ENCODE data around the gene PIH1D1.

PIH1D1 gene

DNA sequence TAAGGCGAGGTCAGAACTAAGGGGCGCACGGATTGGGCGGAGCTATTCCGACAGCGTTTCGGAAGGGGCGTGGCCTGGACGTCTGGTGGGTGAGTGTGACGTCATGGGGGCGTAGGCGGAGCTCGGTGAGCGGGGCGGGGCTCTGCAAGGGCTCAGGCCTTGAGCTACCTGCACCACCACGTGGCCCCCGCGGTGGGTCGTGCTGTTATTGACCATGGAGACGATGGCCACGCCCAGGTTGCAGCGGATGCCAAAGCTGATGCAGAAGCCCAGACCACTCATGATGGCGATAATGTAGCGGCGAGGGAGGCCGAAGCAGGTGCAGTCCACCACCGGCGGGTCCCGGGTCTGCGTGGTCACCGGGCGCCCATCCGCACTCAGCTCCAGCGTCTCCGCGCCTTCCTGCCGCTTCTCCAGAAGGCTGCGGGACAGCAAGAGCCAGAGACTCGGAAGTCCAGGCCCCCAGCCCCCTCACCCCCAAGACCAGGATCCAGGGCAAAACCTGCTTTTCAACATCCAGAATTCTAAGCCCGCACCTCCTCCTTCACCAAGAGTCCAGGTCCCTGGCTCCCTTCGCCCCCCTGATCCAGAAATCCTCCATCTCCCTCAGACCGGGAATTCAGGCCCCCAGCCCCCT is 15.1 kb downstream of the PIH1D1 start:
- in situ Hi-C loops (cut with MboI; ENCODE audit: low sequenced_read_pairs), result no loop called here

DNA sequence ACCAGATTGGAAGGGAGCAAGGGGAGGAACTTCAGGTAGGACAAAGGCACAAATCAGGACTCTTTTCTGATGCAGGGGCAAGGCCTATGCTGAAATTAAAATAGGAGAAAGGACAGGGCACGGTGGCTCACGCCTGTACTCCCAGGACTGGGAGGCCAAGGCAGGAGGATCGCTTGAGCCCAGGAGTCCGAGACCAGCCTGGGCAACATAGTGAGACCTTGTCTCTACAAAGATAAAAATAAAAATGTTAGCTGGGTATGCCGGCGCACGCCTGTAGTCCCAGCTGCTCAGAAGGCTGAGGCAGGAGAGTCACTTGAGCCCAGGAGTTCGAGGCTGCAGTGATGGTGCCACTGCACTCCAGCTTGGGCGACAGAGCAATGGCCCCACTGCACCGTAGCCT is 15.9 kb downstream of the PIH1D1 start:
- in situ Hi-C loops (cut with MboI; ENCODE audit: low sequenced_read_pairs), result no loop called here

DNA sequence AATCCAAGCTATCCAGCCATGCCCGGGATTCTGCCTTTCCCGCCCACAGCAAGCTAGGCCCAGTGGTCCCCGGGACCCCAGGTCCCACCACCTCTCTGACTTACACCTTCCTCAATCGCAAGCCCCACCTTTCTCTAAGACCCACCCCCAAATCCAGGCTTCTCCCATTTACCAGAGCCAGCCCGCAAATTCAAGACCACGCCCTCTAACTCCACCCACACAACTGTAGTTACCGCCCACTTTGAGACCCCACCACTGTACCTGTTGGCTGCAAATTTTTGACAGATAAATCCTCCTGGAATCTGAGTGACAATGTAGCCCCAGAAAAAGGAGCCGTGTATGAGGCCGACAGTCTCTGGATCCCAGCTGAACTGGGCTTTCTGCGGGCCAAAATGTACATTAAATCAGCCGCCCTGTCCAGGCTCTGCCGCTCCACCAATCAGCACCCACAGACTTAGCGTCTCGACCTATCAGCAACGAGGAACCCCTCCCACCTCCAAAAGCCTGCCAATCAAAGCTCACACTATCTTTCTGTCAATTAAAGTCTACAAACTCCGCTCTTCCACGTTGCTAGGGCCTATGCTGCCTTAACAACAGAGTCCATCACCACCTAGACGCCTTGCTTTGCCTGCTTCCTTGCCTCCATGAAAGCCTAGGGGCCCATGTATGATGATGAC is 16.6 kb downstream of the PIH1D1 start:
- in situ Hi-C loops (cut with MboI; ENCODE audit: low sequenced_read_pairs), result no loop called here

DNA sequence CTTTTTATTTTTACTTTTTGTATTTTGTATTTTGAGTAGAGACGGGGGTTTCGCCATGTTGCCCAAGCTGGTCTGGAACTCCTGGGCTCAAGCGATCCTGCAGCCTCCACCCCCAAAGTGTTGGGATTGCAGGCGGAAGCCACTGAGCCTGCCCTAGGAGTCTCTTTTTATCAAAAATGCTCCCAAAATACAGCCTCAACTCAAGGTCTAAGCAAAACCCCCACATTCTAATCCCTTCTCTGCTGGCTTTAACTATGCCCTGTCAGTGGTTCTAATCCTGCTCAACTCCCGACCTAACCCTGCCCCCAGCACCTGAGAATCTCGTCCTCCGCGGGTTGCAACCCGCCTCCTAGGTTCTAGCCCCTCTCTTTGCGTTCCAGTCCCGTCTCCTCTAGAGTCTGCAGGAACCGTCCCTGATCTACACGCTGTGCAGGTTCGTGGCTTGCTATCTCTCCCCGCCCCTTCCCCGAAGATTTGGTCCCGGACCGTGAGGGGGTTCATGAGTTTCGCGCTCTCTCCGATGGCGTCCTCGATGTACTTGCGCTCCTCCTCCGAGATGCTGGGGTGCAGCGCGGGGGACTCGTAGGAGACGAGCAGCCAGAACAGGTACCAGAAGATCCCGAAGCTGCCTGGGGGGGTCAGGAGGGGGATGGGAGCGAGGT is 18.2 kb downstream of the PIH1D1 start:
- in situ Hi-C loops (cut with MboI; ENCODE audit: low sequenced_read_pairs), result no loop called here

DNA sequence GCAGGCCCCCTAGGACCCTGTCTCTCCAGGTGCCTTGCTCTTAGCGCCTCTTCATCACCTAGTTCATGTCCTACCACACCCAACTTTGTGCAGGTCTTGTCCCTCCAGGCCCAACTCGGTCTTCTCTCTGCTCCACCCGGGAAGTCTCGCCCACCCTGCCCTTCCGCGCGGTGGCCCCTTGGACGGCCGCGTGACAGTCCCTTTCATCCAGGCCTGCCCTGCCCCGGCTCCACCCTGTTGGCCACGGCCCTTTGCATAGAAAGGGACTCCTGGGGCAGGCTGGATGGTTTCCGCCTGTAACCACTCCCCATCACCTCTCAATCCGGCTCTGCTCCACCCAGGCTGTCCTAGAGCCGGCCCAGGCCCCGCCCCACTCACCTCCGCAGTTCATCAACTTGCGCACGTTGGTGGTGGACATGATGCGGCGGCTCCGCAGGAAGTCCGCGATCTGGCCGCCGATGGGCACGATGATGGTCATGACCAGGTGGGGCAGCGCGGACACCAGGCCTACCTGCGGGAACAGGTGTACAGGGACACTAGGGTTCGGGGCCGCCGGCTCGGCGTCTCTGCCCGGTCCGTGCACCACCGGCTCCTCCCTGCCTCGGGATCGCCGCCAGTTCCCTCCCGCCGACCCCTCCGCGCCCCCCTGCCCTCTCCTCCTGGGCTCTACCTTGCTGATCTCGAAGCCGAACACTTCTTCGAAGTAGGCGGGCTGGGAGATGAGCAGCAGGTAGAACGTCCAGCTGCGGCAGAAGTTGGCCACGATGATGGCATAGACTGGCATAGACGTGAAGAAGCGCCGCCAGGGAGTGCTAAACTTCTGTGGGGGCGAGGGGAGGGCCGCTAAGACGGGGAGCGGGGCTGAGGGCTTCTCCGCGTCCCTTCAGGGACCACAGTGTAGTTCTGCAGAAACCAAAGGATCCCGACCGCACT is 19.2 kb downstream of the PIH1D1 start:
- in situ Hi-C loops (cut with MboI; ENCODE audit: low sequenced_read_pairs), result no loop called here

DNA sequence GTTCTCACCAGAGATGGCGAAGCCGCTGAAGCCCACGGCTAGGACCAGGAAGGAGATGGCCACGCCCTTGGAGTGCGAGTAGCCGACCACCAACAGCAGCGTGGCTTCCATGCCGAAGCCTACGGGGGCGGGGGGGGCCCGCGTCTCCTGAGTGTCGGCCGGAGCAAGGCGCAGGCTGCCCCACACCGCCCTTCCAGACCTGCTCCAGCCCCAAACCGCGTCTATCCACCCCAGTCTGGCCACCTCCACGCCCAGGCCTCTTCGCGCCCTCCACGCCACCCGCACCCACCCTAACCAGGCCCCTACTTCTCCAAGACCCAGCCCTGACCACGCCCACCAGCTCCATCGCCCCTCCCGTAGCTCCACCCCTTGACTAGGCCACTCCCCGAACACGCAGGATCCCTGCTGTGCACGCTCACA is 20.3 kb downstream of the PIH1D1 start:
- in situ Hi-C loops (cut with MboI; ENCODE audit: low sequenced_read_pairs), result no loop called here

DNA sequence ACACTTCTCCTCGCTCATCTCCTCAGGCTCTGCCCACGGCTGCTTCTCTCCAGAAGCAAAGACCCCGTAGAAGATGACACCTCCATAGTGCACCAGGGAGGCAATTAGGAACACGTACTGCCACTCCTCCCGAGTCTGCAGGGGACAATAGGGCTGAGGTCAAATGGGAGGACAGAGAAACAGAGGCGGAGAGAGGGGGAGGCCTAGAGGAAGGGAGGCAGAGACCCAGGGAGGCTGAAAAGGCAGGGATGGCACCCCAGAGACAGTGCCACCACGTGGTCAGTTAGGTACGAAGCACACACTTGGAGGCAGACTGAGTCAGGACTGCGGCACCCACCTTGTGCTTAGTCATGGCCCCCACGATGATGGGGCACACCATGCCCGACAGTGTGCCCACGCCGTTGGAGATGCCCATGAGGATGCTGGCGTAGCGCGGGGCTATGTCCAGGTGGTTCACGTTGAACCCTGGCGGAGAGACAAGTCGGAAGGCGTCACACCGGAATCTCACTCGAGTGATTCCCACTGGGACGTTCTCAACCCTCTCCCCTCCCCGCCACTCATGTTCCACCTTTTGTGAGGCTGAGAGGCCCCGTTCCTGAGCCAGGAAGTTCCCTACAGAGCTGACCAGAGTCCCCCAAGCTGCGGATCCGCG is 20.8 kb downstream of the PIH1D1 start:
- in situ Hi-C loops (cut with MboI; ENCODE audit: low sequenced_read_pairs), result no loop called here

DNA sequence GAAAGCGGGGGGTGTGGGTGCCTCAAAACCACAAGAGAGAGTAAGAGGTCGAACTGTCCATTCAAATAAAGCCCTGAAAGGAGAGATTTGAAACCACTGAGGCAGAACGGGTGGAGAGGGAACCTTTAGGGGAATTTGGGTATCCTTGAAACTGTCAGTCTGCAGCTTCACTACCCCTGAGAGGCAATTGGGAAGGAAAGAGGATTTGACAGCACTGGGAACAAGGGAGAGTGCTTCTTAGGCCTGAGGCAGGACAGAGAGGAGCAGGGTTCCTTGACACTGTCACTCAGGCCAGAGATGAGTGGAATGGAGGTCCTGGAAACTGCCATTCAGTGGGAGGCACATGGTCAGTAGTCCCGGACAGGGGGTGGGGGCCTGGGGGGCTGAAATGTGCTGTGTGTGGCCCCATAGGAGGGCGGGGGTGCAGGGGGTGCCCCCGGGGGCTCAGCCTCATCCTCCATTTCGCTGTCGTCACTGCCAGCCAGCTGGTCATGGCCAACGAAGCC is 21.4 kb downstream of the PIH1D1 start:
- in situ Hi-C loops (cut with MboI; ENCODE audit: low sequenced_read_pairs), result no loop called here

DNA sequence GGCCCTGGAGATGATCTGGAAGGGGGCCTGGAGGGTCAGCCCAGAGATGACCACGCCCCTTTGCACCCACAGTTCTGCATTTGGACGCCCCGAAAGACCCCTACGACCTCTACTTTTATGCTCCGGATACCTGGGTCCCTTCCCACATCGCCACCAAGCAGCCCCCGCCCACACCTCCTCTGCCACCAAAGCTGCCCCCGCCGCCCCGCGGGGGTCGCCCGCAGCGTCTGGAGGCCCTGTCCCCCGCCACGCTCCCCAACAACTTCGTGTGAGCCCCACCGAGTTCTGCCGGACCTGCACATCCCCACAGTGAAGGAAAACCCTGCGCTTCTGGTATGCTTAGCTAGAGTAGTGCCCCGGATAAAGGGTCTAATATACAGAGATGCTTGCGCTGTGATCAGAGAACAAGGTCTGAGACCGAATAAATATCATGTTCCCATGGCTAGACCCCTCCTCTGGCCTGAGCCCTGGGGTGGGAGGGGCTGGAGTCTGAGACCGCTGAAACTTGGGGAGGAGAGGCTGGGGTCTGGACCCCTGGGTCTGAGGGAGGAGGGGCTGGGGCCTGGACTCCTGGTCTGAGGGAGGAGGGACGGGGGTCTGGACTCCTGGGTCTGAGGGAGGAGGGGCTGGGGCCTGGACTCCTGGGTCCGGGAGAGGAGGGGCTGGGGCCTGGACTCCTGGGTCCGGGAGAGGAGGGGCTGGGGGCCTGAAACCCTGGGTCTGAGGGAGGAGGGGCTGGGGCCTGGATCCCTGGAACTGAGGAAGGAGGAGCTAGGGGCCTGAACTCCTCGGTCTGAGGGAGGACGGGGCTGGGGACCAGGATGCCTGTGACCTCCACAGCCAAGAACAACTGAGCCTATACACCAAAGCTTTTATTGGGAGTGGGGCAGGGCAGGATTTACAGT is 22.8 kb downstream of the PIH1D1 start:
- in situ Hi-C loops (cut with MboI; ENCODE audit: low sequenced_read_pairs), result no loop called here

DNA sequence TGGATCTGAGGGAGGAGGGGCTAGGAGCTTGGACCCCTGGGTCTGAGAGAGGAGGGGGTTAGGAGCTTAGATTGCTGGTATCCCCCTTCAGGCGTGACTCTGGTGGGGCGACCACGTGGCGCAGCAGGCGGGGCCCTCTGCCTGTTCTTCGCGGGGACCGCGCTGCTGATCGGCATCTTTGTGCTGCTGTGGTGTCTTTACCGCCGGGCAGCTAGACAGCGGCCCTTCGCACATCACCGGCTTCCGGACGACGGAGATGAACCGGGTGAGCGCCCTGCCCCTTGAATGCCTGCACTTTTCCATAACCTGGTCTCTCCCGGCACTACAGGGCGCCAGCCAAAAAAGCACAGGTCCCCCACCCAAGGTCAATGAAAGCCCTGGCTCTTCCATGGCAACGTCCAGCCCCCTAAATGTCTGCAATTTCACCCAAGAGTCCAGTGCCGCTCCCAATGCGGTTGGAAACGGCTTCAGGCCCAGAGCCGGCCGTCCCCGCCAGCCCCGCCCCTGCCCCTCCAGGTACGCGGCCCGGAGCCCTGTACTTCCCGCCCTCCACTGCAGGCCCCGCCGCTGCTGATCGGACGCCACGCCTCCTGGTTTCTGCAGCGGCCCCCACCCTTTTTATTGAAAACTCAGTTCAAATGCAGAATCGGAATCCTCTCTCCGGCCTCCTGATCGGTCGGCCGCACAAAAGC is 23.6 kb downstream of the PIH1D1 start:
- in situ Hi-C loops (cut with MboI; ENCODE audit: low sequenced_read_pairs), result no loop called here

DNA sequence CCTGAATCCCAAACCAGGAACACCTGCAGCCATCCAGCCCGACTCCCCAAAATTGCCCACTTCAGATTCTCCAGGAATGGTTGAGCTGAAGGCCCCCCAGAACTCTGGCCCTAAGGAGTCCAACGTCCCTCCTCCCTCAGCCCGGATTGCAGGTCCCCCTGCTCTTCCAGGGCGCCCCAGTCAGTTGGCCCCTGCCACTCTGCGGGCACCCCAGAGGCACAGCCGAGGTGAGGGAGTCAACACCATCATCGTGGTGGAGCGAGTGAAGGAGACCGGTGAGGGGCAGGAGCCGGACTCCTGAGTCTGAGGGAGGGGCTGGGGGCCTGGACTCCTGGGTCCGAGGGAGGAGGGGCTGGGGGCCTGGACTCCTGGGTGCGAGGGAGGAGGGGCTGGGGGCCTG is 24.3 kb downstream of the PIH1D1 start:
- in situ Hi-C loops (cut with MboI; ENCODE audit: low sequenced_read_pairs), result no loop called here

DNA sequence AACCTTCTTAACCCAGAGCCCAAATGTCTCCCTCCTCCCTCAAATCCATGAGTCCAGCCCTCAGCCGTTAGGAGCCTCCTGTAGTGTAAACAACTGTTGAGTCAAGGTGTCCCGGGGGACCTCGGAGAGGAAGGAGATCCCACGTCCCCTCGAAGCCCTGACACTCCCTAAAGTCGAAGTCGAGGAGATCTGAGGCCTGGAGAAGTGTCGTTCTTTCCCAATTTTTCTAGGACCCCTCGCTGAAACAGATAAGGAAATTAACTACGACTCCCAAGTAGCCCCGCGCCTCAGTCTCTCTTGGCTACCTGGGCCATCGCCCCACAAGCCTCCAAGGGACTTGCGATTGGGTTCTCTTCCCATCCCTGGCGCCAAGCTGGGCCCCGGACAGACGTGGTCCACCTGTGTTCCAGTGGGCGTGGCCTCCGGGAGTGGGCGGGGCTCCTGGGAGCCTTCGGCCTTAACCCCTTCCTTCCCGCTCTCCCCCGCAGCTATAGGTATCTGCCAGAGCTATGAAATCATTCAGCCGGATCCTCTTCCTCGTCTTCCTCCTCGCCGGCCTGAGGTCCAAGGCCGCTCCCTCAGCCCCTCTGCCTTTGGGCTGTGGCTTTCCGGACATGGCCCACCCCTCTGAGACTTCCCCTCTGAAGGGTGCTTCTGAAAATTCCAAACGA is 25.6 kb downstream of the PIH1D1 start:
- in situ Hi-C loops (cut with MboI; ENCODE audit: low sequenced_read_pairs), result no loop called here

DNA sequence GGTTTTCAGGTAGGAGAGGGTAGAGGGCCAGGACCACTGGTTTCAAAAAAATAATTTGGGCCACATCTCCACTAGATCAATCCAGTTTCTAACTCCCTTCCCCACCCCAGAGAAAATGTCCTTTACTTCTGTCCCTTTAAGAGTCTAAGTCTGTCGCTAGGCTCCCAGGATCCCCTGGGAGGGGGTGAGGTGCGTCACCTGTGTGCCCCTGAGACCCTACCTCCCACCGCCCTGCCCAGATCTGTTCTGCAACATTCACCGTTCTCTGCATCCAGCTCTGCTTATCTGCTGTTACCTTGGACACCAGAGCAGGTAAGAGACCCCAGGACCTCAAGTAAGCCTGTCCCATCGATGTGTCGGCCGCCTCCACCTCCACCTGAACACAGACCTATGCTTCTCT is 26.4 kb downstream of the PIH1D1 start, which contains the start of gene GFY:
Gene GFY (plus strand): TSS at position 211 of the 400 bp plus-strand sequence. CDS start 1,043 bp downstream, outside the sequence.
- in situ Hi-C loops (cut with MboI; ENCODE audit: low sequenced_read_pairs), result no loop called here

DNA sequence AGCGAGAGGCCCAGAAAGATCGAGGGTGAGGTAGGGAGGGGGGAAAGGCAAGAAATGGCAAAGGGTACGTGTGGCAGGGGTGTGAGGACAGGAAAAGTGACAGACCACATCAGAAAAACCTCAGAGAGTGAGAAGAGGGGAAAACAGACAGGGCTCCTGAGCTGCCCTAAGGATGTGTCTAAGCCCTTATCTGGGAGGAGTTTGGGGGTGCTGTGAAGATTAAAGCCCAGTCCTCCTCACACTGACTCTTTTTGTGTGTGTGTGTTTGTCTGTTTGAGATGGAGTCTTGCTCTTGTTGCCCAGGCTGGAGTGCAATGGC is 27.7 kb downstream of the PIH1D1 start:
- in situ Hi-C loops (cut with MboI; ENCODE audit: low sequenced_read_pairs), result no loop called here

DNA sequence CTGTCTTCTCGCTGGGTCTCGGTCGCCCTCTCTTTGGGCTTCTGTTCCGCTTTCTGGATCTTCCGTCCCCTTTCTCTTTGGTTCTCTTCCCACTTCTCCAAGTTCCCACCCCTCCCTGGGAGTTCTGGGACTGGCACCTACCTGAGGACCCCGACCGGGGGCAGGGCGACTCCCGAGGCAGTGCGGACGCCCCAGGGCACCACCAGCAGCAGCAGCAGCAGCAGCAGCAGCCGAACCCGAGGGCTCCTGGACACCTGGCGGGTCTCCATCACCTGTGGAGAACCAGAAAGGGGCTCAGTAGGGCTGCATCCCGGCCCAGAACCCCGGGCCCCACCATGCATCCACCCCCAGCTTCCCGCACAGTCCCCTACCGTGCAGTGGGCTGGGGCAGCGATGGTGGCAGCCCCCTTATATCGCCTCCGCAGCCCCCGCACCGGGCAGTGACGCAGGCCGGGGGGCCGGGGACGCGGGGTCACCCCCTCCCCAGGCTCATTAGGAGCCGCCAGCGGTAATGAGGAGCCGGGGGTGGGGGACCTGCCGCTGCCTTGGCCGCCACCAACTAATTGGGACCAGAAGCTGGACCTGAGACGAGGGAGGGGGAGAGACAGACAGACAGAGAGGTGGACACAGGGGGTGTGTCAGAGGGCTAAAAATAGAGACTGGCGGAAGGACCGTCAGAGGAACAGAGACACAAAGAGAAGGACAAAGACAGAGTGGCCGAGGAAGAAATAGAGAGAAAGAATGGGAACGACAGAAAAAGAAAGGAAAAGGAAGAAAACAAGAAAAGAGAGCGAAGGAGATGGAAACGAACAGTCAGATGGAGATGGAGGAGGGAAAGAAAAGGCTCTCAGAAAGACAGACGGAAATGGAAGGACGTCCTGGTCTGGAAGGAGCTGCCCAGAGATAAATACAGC is 28.3 kb downstream of the PIH1D1 start, which contains the start of gene PTH2:
Gene PTH2 (minus strand): TSS at position 371 of the 914 bp plus-strand sequence. CDS start 102 bp downstream, at position 269.
- in situ Hi-C loops (cut with MboI; ENCODE audit: low sequenced_read_pairs), result no loop called here

DNA sequence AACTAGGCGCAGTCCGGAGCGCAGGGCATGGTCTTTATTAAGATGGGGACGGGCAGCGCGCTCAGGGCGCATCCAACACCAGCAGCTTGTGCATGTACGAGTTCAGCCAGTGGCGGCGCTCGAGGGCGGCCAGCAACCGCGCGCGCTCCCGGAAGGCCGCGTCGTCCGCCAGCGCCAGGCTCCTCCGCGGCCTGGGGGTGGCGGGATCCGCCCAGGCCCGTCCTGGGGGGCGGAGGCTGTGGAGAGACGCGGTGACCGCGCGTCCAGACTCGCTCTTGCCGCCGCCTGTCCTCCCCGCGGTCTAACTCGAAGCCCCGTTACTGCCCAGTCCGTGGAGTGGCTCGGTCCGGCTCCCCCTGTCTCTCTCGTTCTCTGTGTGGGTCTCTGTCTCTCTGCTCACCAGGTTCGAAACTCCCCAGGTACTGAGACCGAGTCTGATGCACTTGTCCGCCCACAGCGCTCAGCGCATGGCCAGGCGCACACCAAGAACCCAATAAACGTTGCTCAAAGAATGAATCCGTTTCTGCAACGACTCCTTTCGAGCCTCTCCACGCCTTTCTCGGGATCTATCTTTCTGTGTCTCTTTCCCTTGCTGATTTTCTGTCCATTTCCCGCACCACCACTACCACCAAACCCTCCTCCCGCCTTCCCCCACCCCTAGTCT is 29.1 kb downstream of the PIH1D1 start:
- in situ Hi-C loops (cut with MboI; ENCODE audit: low sequenced_read_pairs), result no loop called here

DNA sequence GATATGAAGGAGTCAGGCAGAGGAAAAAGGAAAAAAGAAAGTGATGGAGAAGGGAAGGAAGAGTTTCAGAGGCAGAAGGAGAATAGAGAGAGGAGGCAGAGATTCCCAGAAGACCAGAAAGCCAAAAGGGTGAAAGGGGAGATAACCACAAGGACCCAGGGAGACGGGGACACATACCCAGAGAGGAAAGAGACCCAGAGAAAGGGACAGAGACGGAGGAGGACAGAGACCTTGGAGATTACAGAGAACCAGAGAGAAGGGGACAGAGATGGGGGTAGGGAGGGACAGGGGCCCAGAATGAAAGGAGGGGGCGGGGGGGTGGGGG is 29.8 kb downstream of the PIH1D1 start:
- in situ Hi-C loops (cut with MboI; ENCODE audit: low sequenced_read_pairs), result no loop called here
